HG03280 (cell line): ENCODE data around the gene ODAD4.
"Not testable (repeated sequence)": the region's sequence is repeated elsewhere in the genome, so short reads cannot be mapped to it uniquely, and the experiment has no call there.

Experiments
- ATAC-seq: cut with Tn5 transposase; IDR thresholded peaks from one replicate; pipeline ENCODE4 v1.9.1; 2021; ENCODE audit warnings: mild to moderate bottlenecking, moderate library complexity; ENCODE audit not compliant: unreplicated experiment

ODAD4 gene

GRCh38 chr17:41992576-41992975 lies 62.2 kb downstream of the ODAD4 start:
- ATAC-seq, result no peak

- ATAC-seq, result no peak
These were observed 66.4 kb downstream of the ODAD4 start for GRCh38 chr17:41996855-41997164.

- ATAC-seq, result no peak
These were observed 68.1 kb downstream of the ODAD4 start for GRCh38 chr17:41998497-41998896.

GRCh38 chr17:42000413-42001133 lies 70.2 kb downstream of the ODAD4 start:
- no peak for ATAC-seq

- no peak for ATAC-seq
These were observed 71.3 kb downstream of the ODAD4 start for GRCh38 chr17:42001729-42002128.

- ATAC-seq, result no peak
These were observed 71.9 kb downstream of the ODAD4 start for GRCh38 chr17:42002175-42002791.

- ATAC-seq, result no peak
These were observed 72.4 kb downstream of the ODAD4 start for GRCh38 chr17:42002792-42003301.

GRCh38 chr17:42005166-42005565 lies 74.7 kb downstream of the ODAD4 start:
- no peak for ATAC-seq

- no peak for ATAC-seq
These were observed 78.8 kb downstream of the ODAD4 start for GRCh38 chr17:42009170-42009569.

GRCh38 chr17:42010266-42010680 lies 79.9 kb downstream of the ODAD4 start:
- ATAC-seq, result not testable (repeated sequence)

- no peak for ATAC-seq
These were observed 80.6 kb downstream of the ODAD4 start for GRCh38 chr17:42010898-42011516.

GRCh38 chr17:42012363-42012762 lies 81.9 kb downstream of the ODAD4 start:
- ATAC-seq, result not testable (repeated sequence)

GRCh38 chr17:42013740-42014139 lies 83.3 kb downstream of the ODAD4 start:
- not testable (repeated sequence) for ATAC-seq
